T-cell (primary cell): ENCODE data around the gene CALM3. TPM values are rescaled to one million over a fixed set of nuclear protein-coding genes. Genes with fewer than 3 reads are reported as not detected.
A peak's percentile ranks its signal among the peaks of the same experiment; 100 is the strongest.

ENCODE experiments used
- ATAC-seq, 4 experiments: fragments of 200-7000 bp in 3 of 4; fragments of 150-1000 bp in 1 of 4; cut with Tn5 transposase; replicated peaks in 1 of 4; 1 replicate in 3 of 4; 2 replicates in 1 of 4; pipeline ENCODE4 v1.10.0; 2021; ENCODE audit warnings: moderate library complexity in 3 of 4, mild to moderate bottlenecking in 2 of 4, moderate number of reproducible peaks in 1 of 4
- CTCF ChIA-PET, 2 donors: fragments of 300-600 bp; sonication (Branson Sonifier 250); formaldehyde crosslinking; loops; one replicate each; lab custom pipeline; 2022; ENCODE audit warnings: antibody characterized with exemption in 2 of 2; lab: Charles Lee
- POLR2A ChIA-PET, 2 donors: fragments of 300-600 bp; sonication (Branson Sonifier 250); formaldehyde crosslinking; loops; one replicate each; lab custom pipeline; 2022; ENCODE audit warnings: antibody characterized with exemption in 2 of 2; lab: Charles Lee
- DNase-seq, 35 experiments: peaks; one replicate each; pipeline versions ENCODE4 v3.0.0 to v3.0.0-alpha.2; 2013 to 2023
- H3K27ac ChIP-seq: one replicate; pipeline ENCODE4 v1.5.1; 2013; ENCODE audit warnings: low read length
- H3K27me3 ChIP-seq, 2 experiments: replicated peaks in 1 of 2; 1 replicate in 1 of 2; 2 replicates in 1 of 2; pipeline versions ENCODE4 v1.6.1 to v1.7.0; 2013; ENCODE audit warnings: low read length in 1 of 2, mixed read lengths in 1 of 2; ENCODE audit not compliant: control insufficient read depth in 2 of 2, insufficient read depth in 2 of 2; ENCODE audit errors: extremely low read depth in 1 of 2
- H3K36me3 ChIP-seq, 2 donors: 1 replicate in 1 of 2; 2 replicates in 1 of 2; pipeline versions ENCODE4 v1.6.1 to v1.7.0; 2013; ENCODE audit warnings: low read length in 1 of 2; ENCODE audit not compliant: control insufficient read depth in 2 of 2, insufficient read depth in 1 of 2; ENCODE audit errors: extremely low read depth in 1 of 2
- H3K4me1 ChIP-seq, 2 experiments: 1 replicate in 1 of 2; 2 replicates in 1 of 2; pipeline versions ENCODE4 v1.6.1 to v1.7.0; 2013; ENCODE audit warnings: low read length in 2 of 2, mixed read lengths in 1 of 2; ENCODE audit not compliant: insufficient read depth in 2 of 2, control insufficient read depth in 1 of 2; ENCODE audit errors: extremely low read depth in 1 of 2
- H3K4me3 ChIP-seq, 2 donors: 1 replicate in 1 of 2; 2 replicates in 1 of 2; pipeline versions ENCODE4 v1.5.1 to v1.7.0; 2013; ENCODE audit warnings: mild to moderate bottlenecking in 2 of 2, low read length in 1 of 2, moderate library complexity in 1 of 2; ENCODE audit not compliant: control insufficient read depth in 1 of 2; ENCODE audit errors: extremely low read depth in 1 of 2
- H3K9me3 ChIP-seq: 2 replicates; pipeline ENCODE4 v1.7.0; 2013
- H3K27ac Mint-ChIP-seq, 2 donors: one replicate each; pipeline ENCODE4 v1.8.0; 2020 to 2021; ENCODE audit warnings: mild to moderate bottlenecking in 2 of 2, mixed read lengths in 2 of 2
- H3K27me3 Mint-ChIP-seq, 2 donors: one replicate each; pipeline ENCODE4 v1.8.0; 2021 to 2022; ENCODE audit warnings: mixed read lengths in 2 of 2
- H3K36me3 Mint-ChIP-seq: one replicate; pipeline ENCODE4 v1.8.0; 2021; ENCODE audit warnings: mixed read lengths
- H3K4me1 Mint-ChIP-seq, 3 donors: one replicate each; pipeline ENCODE4 v1.8.0; 2020 to 2022; ENCODE audit warnings: mixed read lengths in 3 of 3, mild to moderate bottlenecking in 1 of 3
- H3K4me3 Mint-ChIP-seq, 3 donors: one replicate each; pipeline ENCODE4 v1.8.0; 2020 to 2022; ENCODE audit warnings: mild to moderate bottlenecking in 3 of 3, mixed read lengths in 3 of 3, moderate library complexity in 3 of 3
- H3K9me3 Mint-ChIP-seq, 3 donors: one replicate each; pipeline ENCODE4 v1.8.0; 2020 to 2022; ENCODE audit warnings: mixed read lengths in 3 of 3
- WGBS: methylation state at CpG from one replicate; pipeline ENCODE4 v1.1.5; 2013; ENCODE audit warnings: missing lambda C conversion rate; ENCODE audit not compliant: insufficient coverage; 5-methylcytosine and 5-hydroxymethylcytosine counted together
- total RNA-seq, 35 experiments: library from RNA in 6 of 35; stranded (reverse) in 6 of 35; fragments of 120-200 nt in 1 of 35; gene quantifications; one replicate each; pipeline versions ENCODE4 v1.2.1 to v1.2.4 and lab custom pipeline; 2013 to 2026

Gene CALM3
- total RNA-seq, 5 donors from 2014 or later (not counting 1 experiment from before 2014, with no cell fraction given): 183 to 256 (median 208) TPM

- peaks cover 0 to 5% of the 10 kb centered on the region in 2 experiments for H3K27me3 ChIP-seq
- peak overlapping the region; percentile 13 for H3K27ac ChIP-seq
- ChIA-PET CTCF (interaction anchor here (0.6 to 1.6 kb wide), 8 partner anchors 12 to 710 kb away, joined by 3 to 23 read pairs (median 3); partner anchors contain the start of gene DACT3 (in 1 of the 2)), POLR2A (no interaction called here)
- Mint-ChIP-seq H3K9me3 (no peaks in the 10 kb centered on the region), H3K4me1 (peaks cover 61 to 78% (median 71%) of the 10 kb centered on the region in 3 donors), H3K27me3 (no peaks in the 10 kb centered on the region), H3K4me3 (peak overlapping the region in 2 of 3 donors; percentile 38 to 39), H3K36me3 (peaks cover 11% of the 10 kb centered on the region), H3K27ac (peak overlapping the region; percentile 72 to 88)
- DNase-seq: peak in 34 of 35 experiments; percentile 54 to 88 (median 74)
- 37% methylated on average over 3 of the region's 12 CpGs for WGBS
- H3K36me3 ChIP-seq: peaks cover 4 to 13% of the 10 kb centered on the region in 2 donors
- no peak overlapping the region for H3K4me3 ChIP-seq
- peak; percentile 53 to 59 (median 57) for ATAC-seq
- H3K9me3 ChIP-seq: no peaks in the 10 kb centered on the region
- H3K4me1 ChIP-seq: peaks cover 52 to 87% of the 10 kb centered on the region in 2 experiments
Observed at GRCh38 chr19:46614114-46614722, 13.1 kb downstream of the CALM3 start.

GRCh38 chr19:46615966-46616365 lies 14.8 kb downstream of the CALM3 start:
- no peaks in the 10 kb centered on the region for H3K9me3 ChIP-seq
- ChIA-PET POLR2A (no interaction called here), CTCF (interaction anchor here in 1 of 2 donors (0.6 to 0.7 kb wide), 3 partner anchors 45 to 651 kb away, joined by 3 to 4 read pairs (median 3); partner anchors contain the start of gene DACT3)
- no peak overlapping the region for H3K4me3 ChIP-seq
- no peak overlapping the region for H3K27ac ChIP-seq
- no peak overlapping the region for H3K27ac Mint-ChIP-seq
- H3K27me3 Mint-ChIP-seq: no peaks in the 10 kb centered on the region
- peaks cover 50 to 85% of the 10 kb centered on the region in 2 experiments for H3K4me1 ChIP-seq
- H3K27me3 ChIP-seq: peaks cover 0 to 5% of the 10 kb centered on the region in 2 experiments
- H3K36me3 Mint-ChIP-seq: no peaks in the 10 kb centered on the region
- peaks cover 56 to 77% (median 70%) of the 10 kb centered on the region in 3 donors for H3K4me1 Mint-ChIP-seq
- no peak for ATAC-seq
- H3K36me3 ChIP-seq: no peaks in the 10 kb centered on the region
- H3K4me3 Mint-ChIP-seq: peak overlapping the region in 1 of 3 donors; percentile 3
- 100% methylated on average over 2 of the region's 10 CpGs for WGBS
- DNase-seq: no peak
- H3K9me3 Mint-ChIP-seq: no peaks in the 10 kb centered on the region

GRCh38 chr19:46616631-46617322 lies 15.6 kb downstream of the CALM3 start:
- no peaks in the 10 kb centered on the region for H3K9me3 Mint-ChIP-seq
- H3K27me3 Mint-ChIP-seq: no peaks in the 10 kb centered on the region
- peak overlapping the region; percentile 87 to 95 for H3K27ac Mint-ChIP-seq
- H3K4me1 ChIP-seq: peaks cover 50 to 85% of the 10 kb centered on the region in 2 experiments
- DNase-seq: peak in 5 of 35 experiments; percentile 17 to 51 (median 27)
- no peaks in the 10 kb centered on the region for H3K36me3 Mint-ChIP-seq
- peak overlapping the region in 1 of 2 donors; percentile 19 for H3K4me3 ChIP-seq
- WGBS: 28% methylated on average over 17 of the region's 17 CpGs
- ChIA-PET POLR2A (interaction anchor here (0.5 to 0.8 kb wide), 2 partner anchors 94 to 1140 kb away, joined by 3 read pairs; no protein-coding TSS in a partner anchor), CTCF (interaction anchor here (0.6 to 1.3 kb wide), 5 partner anchors 9 to 931 kb away, joined by 3 read pairs; no protein-coding TSS in a partner anchor)
- H3K27me3 ChIP-seq: peaks cover 0 to 13% of the 10 kb centered on the region in 2 experiments
- H3K4me1 Mint-ChIP-seq: peaks cover 52 to 77% (median 70%) of the 10 kb centered on the region in 3 donors
- no peaks in the 10 kb centered on the region for H3K36me3 ChIP-seq
- H3K27ac ChIP-seq: peak overlapping the region; percentile 57
- no peak for ATAC-seq
- no peaks in the 10 kb centered on the region for H3K9me3 ChIP-seq
- peak overlapping the region; percentile 56 to 69 (median 66) for H3K4me3 Mint-ChIP-seq

- H3K4me1 ChIP-seq: peaks cover 48 to 84% of the 10 kb centered on the region in 2 experiments
- peak overlapping the region in 1 of 3 donors; percentile 69 for H3K4me3 Mint-ChIP-seq
- H3K9me3 Mint-ChIP-seq: no peaks in the 10 kb centered on the region
- CTCF ChIA-PET: interaction anchor here (0.6 to 1.3 kb wide), 3 partner anchors 13 to 44 kb away, joined by 3 read pairs; no protein-coding TSS in a partner anchor
- WGBS: no CpG with 5 or more reads among the region's 6 CpGs
- H3K36me3 Mint-ChIP-seq: no peaks in the 10 kb centered on the region
- DNase-seq (peak in 3 of 35 experiments; percentile 27 to 43 (median 38)), ATAC-seq (peak in 2 of 4 experiments; percentile 6 to 20)
- H3K27ac ChIP-seq: peak overlapping the region; percentile 57
- peaks cover 52 to 77% (median 69%) of the 10 kb centered on the region in 3 donors for H3K4me1 Mint-ChIP-seq
- peak overlapping the region; percentile 87 to 95 for H3K27ac Mint-ChIP-seq
- H3K9me3 ChIP-seq: no peaks in the 10 kb centered on the region
- no peaks in the 10 kb centered on the region for H3K27me3 Mint-ChIP-seq
- peaks cover 0 to 17% of the 10 kb centered on the region in 2 experiments for H3K27me3 ChIP-seq
- POLR2A ChIA-PET: interaction anchor here in 1 of 2 donors (0.8 kb wide), 1 partner anchor 93 kb away, joined by 3 read pairs; no protein-coding TSS in a partner anchor
- no peak overlapping the region for H3K4me3 ChIP-seq
- no peaks in the 10 kb centered on the region for H3K36me3 ChIP-seq
Observed at GRCh38 chr19:46617601-46618000, 16.5 kb downstream of the CALM3 start.

GRCh38 chr19:46618670-46619231 lies 17.6 kb downstream of the CALM3 start:
- Histone ChIP-seq H3K4me3 (no peak overlapping the region), H3K36me3 (no peaks in the 10 kb centered on the region), H3K4me1 (peaks cover 49 to 83% of the 10 kb centered on the region in 2 experiments), H3K27ac (peak overlapping the region; percentile 50), H3K9me3 (no peaks in the 10 kb centered on the region), H3K27me3 (peaks cover 0 to 17% of the 10 kb centered on the region in 2 experiments)
- ChIA-PET POLR2A (interaction anchor here in 1 of 2 donors (1.0 kb wide), 1 partner anchor 16 kb away, joined by 3 read pairs; no protein-coding TSS in a partner anchor), CTCF (interaction anchor here (0.5 to 1.2 kb wide), 3 partner anchors 43 to 131 kb away, joined by 3 to 4 read pairs (median 4); no protein-coding TSS in a partner anchor)
- ATAC-seq: peak in 1 of 4 experiments; percentile 34
- H3K4me3 Mint-ChIP-seq: peak overlapping the region in 1 of 3 donors; percentile 69
- peak overlapping the region; percentile 77 to 85 for H3K27ac Mint-ChIP-seq
- H3K27me3 Mint-ChIP-seq: no peaks in the 10 kb centered on the region
- H3K9me3 Mint-ChIP-seq: no peaks in the 10 kb centered on the region
- no peaks in the 10 kb centered on the region for H3K36me3 Mint-ChIP-seq
- DNase-seq: peak in 10 of 35 experiments; percentile 35 to 69 (median 46)
- H3K4me1 Mint-ChIP-seq: peaks cover 48 to 74% (median 62%) of the 10 kb centered on the region in 3 donors
- 53% methylated on average over 2 of the region's 9 CpGs for WGBS
